T-helper 1 cell treated with Interleukin-12 subunit alpha and Interleukin-12 subunit beta and Interleukin-4 antibody, amounts not matched to agents 30 μg/mL and 1 μg/mL, for 36 hours (primary cell): Measurements from ENCODE around the gene CD74.
"Not testable (repeated sequence)": the region's sequence is repeated elsewhere in the genome, so short reads cannot be mapped to it uniquely, and the experiment has no call there.

Experiments
- H3K27ac Mint-ChIP-seq: one replicate; pipeline ENCODE4 v1.8.0; 2021; ENCODE audit warnings: mild to moderate bottlenecking, mixed read lengths
- H3K27me3 Mint-ChIP-seq: one replicate; pipeline ENCODE4 v1.8.0; 2021; ENCODE audit warnings: low read depth, mixed read lengths
- H3K36me3 Mint-ChIP-seq: one replicate; pipeline ENCODE4 v1.8.0; 2021; ENCODE audit warnings: low read depth, mixed read lengths
- H3K4me1 Mint-ChIP-seq: one replicate; pipeline ENCODE4 v1.8.0; 2021; ENCODE audit warnings: low read depth, mixed read lengths
- H3K4me3 Mint-ChIP-seq: one replicate; pipeline ENCODE4 v1.8.0; 2021; ENCODE audit warnings: mild to moderate bottlenecking, moderate library complexity, mixed read lengths
- H3K9me3 Mint-ChIP-seq: one replicate; pipeline ENCODE4 v1.8.0; 2021; ENCODE audit warnings: mixed read lengths

Gene CD74

DNA sequence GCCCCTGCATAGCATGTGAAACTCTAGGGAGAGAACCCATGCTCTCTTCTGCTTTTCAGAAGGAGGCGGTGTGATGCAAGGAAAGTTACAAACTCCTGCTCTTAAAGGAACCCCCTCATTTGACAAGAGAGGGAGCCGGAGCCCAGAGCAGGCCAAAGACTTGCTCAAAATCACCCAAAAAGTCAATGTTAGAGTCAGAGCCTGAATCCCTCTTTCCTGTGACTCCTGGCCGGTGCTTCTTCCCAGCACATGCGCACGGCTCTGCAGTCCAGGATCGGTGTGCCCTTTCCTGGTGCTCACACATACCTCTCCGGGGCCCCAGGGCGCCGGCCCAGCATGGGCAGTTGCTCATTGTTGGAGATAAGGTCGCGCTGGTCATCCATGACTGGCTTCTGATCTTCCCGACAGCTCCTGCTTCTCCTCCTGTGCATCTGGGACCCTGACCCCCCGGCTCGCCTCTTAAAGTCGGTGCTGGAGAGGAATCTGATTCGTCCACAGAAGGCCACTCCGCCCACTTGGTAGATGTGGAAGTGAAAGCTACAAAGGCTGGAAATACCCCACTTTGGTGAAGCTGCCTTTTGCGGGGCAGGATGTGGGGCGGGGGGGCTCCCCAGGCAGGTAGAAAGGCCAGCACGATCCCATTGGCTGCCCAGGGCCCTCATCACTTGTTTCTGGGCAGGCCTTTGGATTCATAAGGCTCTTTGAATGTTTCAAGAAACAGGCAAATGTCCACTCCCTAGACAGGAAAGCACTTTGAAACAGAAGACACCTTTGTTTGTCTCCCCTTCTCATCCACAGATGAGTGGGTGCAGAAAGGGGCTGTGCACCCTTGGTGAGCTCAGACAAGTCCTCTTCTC is at the start of gene CD74:
Gene CD74, minus strand, starts transcription at position 592 of the 857 bp plus-strand sequence. Its CDS starts 161 bp downstream, at position 431.
- no peaks in the 10 kb centered on the region for H3K27me3 Mint-ChIP-seq
- peaks cover 37% of the 10 kb centered on the region for H3K4me1 Mint-ChIP-seq
- peaks cover 34% of the 10 kb centered on the region for H3K36me3 Mint-ChIP-seq
- no peaks in the 10 kb centered on the region for H3K9me3 Mint-ChIP-seq
- peak within 1 kb of the TSS; percentile 97 for H3K27ac Mint-ChIP-seq
- peak within 1 kb of the TSS; percentile 95 for H3K4me3 Mint-ChIP-seq

- H3K4me3 Mint-ChIP-seq = no peak overlapping the region
- no peak overlapping the region for H3K27ac Mint-ChIP-seq
- H3K36me3 Mint-ChIP-seq = no peaks in the 10 kb centered on the region
- H3K4me1 Mint-ChIP-seq = peaks cover 13% of the 10 kb centered on the region
- no peaks in the 10 kb centered on the region for H3K9me3 Mint-ChIP-seq
- H3K27me3 Mint-ChIP-seq = no peaks in the 10 kb centered on the region
Measured at GRCh38 chr5:150461231-150461630, 48.5 kb upstream of the CD74 start.

DNA sequence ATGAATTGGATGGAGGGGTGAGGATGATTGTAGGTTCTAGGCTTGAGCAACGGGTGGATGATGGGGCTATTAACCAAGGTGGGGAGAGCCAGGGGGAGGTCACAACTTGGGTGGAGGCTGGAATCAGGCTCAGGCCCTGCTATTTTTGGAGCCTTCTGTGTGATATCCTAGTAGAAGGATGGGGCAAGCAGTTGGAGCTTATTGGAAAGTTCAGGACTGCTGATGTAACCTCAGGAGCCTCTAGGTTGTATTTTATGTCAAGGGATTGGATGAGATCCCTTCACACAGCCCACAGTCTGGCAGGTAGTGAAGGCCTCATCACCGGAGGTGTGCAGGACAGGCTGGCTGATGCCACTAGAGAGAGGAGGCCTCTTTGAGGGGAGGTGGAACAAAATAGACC is 48.1 kb upstream of the CD74 start:
- no peaks in the 10 kb centered on the region for H3K27me3 Mint-ChIP-seq
- H3K4me3 Mint-ChIP-seq = no peak overlapping the region
- no peaks in the 10 kb centered on the region for H3K36me3 Mint-ChIP-seq
- peak overlapping the region; percentile 16 for H3K27ac Mint-ChIP-seq
- no peaks in the 10 kb centered on the region for H3K9me3 Mint-ChIP-seq
- peaks cover 13% of the 10 kb centered on the region for H3K4me1 Mint-ChIP-seq

- Mint-ChIP-seq H3K36me3 (no peaks in the 10 kb centered on the region), H3K4me3 (no peak overlapping the region), H3K27ac (no peak overlapping the region), H3K4me1 (peaks cover 13% of the 10 kb centered on the region), H3K9me3 (no peaks in the 10 kb centered on the region), H3K27me3 (no peaks in the 10 kb centered on the region)
Measured at GRCh38 chr5:150458802-150459557, 46.3 kb upstream of the CD74 start.

GRCh38 chr5:150457562-150458240 is 45.0 kb upstream of the CD74 start:
- H3K36me3 Mint-ChIP-seq = no peaks in the 10 kb centered on the region
- peak overlapping the region; percentile 41 for H3K4me3 Mint-ChIP-seq

DNA sequence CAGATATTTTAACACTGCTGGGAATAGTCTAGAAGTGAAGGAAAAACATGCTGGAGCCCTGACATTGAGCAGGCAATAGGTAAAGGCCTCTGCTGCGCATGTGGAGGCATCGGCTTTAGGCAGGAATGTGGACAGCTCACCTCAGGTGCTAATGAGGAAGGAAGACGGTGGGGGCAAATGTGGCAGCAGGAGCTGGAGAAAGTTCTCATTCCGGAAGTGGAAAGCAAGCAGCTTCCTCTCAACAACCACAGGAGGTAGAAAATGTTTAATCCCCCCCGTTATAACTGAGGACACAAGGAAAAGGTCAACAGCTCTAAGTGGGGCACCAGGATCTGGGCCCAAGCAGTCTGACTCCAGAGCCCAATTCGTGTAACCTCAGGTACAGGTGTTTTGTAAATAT is 44.4 kb upstream of the CD74 start:
- Mint-ChIP-seq H3K27ac (no peak overlapping the region), H3K4me1 (peaks cover 13% of the 10 kb centered on the region), H3K36me3 (no peaks in the 10 kb centered on the region), H3K4me3 (peak overlapping the region; percentile 46), H3K9me3 (no peaks in the 10 kb centered on the region), H3K27me3 (no peaks in the 10 kb centered on the region)

More at GRCh38 chr5:150457562-150458240, 45.0 kb upstream of the CD74 start:
- H3K27ac Mint-ChIP-seq = peak overlapping the region; percentile 64
- H3K27me3 Mint-ChIP-seq = no peaks in the 10 kb centered on the region
- H3K4me1 Mint-ChIP-seq = peaks cover 13% of the 10 kb centered on the region
- no peaks in the 10 kb centered on the region for H3K9me3 Mint-ChIP-seq

GRCh38 chr5:150454492-150455229 is 42.0 kb upstream of the CD74 start:
- Mint-ChIP-seq H3K4me3 (no peak overlapping the region), H3K9me3 (no peaks in the 10 kb centered on the region), H3K36me3 (peaks cover under 1% of the 10 kb centered on the region), H3K27me3 (no peaks in the 10 kb centered on the region), H3K27ac (no peak overlapping the region), H3K4me1 (peaks cover 14% of the 10 kb centered on the region)

DNA sequence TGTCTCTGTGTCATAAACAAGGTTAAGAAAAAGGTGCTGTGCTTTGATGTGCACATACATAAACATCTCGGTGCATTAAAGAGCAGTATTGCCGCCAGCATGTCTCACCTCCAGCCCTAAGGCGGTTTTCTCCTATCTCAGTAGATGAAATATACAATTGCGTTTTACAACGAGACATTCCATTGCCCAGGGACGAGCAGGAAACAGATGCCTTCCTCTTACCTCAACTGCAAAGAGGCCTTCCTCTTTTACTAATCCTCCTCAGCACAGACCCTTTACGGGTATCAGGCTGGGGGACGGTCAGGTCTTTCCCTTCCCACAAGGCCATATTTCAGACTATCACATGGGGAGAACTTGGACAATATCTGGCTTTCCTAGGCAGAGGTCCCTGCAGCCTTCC is 41.3 kb upstream of the CD74 start:
- H3K4me3 Mint-ChIP-seq, H3K27me3 Mint-ChIP-seq, H3K27ac Mint-ChIP-seq, H3K36me3 Mint-ChIP-seq, H3K9me3 Mint-ChIP-seq: not testable (repeated sequence)
- H3K4me1 Mint-ChIP-seq = peaks cover 13% of the 10 kb centered on the region

GRCh38 chr5:150452914-150453313 is 40.2 kb upstream of the CD74 start:
- Mint-ChIP-seq H3K27me3 (no peaks in the 10 kb centered on the region), H3K9me3 (no peaks in the 10 kb centered on the region), H3K27ac (no peak overlapping the region), H3K4me3 (no peak overlapping the region), H3K4me1 (peaks cover 18% of the 10 kb centered on the region), H3K36me3 (peaks cover 14% of the 10 kb centered on the region)

DNA sequence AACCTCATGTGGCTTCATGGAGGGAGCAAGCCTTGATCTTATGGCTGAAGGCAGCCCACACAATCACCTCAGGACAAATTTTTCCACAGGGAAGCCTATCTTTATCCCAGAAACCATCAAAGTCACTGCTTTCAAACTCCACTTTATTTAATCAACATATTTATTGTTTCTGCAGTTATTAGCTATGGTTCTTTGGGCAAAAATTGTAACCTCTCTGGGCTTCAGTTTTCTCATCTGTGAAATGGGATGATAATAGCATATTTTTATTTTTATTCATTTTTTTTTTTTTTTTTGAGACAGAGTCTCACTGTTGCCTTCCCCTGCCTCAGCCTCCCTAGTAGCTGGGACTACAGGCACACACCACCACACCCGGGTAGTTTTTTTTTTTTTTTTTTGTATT is 38.9 kb upstream of the CD74 start:
- Mint-ChIP-seq H3K4me3 (no peak overlapping the region), H3K4me1 (peaks cover 16% of the 10 kb centered on the region), H3K27ac (no peak overlapping the region), H3K27me3 (no peaks in the 10 kb centered on the region), H3K9me3 (no peaks in the 10 kb centered on the region), H3K36me3 (peaks cover 26% of the 10 kb centered on the region)

DNA sequence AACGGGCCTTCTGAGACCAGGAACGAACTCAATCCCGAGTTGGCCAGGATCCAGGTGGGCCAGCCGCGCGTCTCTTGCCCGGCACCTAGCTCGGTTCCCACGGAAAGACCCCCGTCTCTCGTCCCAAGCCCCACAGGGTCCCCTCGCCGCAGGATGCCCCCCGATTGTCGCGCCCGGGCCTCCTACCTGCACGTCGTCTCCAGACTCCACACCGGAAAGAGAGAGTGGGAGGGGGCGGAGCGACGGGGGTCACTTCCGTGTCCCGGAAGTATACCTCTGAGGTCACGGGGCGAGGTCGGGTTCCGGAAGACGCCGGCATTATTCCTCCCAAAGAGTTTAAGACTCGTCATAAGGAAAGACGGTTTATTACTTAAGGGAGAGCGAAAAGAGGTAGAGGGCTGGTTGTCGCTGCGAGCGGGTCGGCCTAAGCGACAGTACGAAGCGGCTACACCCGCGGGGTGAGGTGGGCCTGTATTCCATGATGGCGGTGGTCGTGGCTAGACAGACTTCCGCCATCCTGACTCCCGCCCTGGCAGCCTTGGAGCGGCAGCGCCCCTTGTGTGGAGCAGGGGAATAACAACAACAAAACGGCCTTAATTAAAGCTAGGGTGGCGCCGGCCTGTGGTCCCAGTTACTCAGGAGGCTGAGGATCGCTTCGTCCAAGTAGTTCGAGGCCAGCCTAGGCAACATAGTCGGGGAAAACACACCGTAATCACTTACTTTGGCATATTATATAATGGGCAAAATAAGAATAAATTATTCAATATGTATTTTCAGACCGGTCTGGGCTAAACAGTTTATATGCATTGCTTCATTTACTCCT is 37.0 kb upstream of the CD74 start, which contains the start of gene RPS14:
Gene RPS14, minus strand, starts transcription at position 223 of the 823 bp plus-strand sequence. CDS start 2,006 bp downstream, outside the sequence.
- peaks cover 21% of the 10 kb centered on the region for H3K4me1 Mint-ChIP-seq
- peak within 1 kb of the TSS; percentile 100 for H3K27ac Mint-ChIP-seq
- H3K36me3 Mint-ChIP-seq = peaks cover 40% of the 10 kb centered on the region
- no peaks in the 10 kb centered on the region for H3K27me3 Mint-ChIP-seq
- no peaks in the 10 kb centered on the region for H3K9me3 Mint-ChIP-seq
- H3K4me3 Mint-ChIP-seq = peak within 1 kb of the TSS; percentile 99

GRCh38 chr5:150448952-150449516 is 36.3 kb upstream of the CD74 start:
- no peaks in the 10 kb centered on the region for H3K27me3 Mint-ChIP-seq
- peak overlapping the region; percentile 99 for H3K4me3 Mint-ChIP-seq
- H3K27ac Mint-ChIP-seq = peak overlapping the region; percentile 100
- peaks cover 21% of the 10 kb centered on the region for H3K4me1 Mint-ChIP-seq
- no peaks in the 10 kb centered on the region for H3K9me3 Mint-ChIP-seq
- H3K36me3 Mint-ChIP-seq = peaks cover 42% of the 10 kb centered on the region

GRCh38 chr5:150448334-150448733 is 35.6 kb upstream of the CD74 start:
- H3K27ac Mint-ChIP-seq = peak overlapping the region; percentile 100
- no peaks in the 10 kb centered on the region for H3K27me3 Mint-ChIP-seq
- H3K4me3 Mint-ChIP-seq = peak overlapping the region; percentile 99
- H3K36me3 Mint-ChIP-seq = peaks cover 48% of the 10 kb centered on the region
- no peaks in the 10 kb centered on the region for H3K9me3 Mint-ChIP-seq
- H3K4me1 Mint-ChIP-seq = peaks cover 21% of the 10 kb centered on the region
